HS-27A (cell line): Measurements from ENCODE around the gene COL18A1.
"Not testable (repeated sequence)": the region's sequence is repeated elsewhere in the genome, so short reads cannot be mapped to it uniquely, and the experiment has no call there.

ENCODE experiments used
- DNase-seq: peaks from one replicate; pipeline ENCODE4 v3.0.0-alpha.2; 2012; ENCODE audit warnings: low read depth, missing footprints

COL18A1 gene

DNA sequence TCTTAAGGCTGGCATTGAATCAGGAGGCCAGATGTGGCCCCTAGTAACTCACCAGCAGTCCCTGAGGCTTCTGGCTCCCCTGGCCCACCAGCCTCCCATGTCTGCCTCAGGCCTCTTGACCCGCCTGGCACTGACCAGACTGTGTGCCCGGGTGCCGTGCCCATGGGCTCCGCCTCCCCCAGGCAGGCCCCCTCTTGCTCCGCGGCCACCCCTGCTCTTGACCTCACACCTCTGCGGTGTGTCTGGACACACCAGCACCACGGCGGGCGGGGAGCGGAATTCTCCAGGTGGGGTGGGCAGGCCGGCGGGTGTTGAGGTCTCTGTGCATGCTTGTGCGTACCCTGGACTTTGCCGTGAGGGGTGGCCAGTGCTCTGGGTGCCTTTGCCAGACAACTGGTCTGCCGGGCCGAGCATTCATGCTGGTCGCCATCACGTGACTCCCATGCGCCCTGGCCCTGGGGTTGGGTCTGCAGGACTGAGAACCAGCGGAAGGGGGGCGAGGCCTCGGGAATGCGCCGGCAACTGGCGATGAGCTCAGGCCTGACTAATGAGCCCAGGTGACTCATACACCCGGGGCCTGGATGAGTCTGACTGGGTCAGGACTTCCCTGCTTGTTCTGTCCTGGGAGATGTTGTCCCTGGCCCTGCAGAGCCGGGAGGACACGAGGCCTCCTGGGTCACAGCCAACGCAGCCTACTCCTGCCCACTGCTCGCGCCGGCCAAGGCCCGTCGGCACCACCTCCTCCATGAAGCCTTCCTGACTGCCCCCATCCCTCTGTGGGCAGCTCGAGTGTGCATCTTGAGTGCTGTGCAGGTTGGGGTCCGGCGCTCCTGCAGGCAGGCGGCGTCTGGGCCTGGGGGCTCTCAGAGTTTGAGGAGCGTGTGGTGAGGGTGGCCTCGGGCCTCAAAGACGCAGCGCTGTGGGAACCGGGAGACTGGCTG lies 22.6 kb downstream of the COL18A1 start:
- peak; percentile 88 for DNase-seq

DNA sequence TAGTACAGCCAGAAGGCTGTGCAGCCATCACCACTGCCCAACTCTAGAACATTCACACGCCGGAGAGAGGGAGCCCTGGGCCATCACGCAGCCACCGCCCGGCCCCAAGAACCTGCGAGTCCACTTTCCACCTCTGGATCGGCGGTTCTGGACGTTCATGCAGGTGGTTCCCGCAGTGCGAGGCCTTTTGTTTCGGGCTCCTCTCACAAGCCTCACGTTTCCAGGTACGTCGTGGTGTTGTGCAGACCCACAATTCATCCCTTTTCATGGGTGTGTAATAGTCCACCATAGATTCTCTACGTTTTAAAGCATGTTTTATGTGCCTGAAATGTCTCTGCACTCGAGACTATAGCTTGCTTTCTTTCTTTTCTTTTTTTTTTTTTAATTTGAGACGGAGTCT lies 23.6 kb downstream of the COL18A1 start:
- no peak for DNase-seq

DNA sequence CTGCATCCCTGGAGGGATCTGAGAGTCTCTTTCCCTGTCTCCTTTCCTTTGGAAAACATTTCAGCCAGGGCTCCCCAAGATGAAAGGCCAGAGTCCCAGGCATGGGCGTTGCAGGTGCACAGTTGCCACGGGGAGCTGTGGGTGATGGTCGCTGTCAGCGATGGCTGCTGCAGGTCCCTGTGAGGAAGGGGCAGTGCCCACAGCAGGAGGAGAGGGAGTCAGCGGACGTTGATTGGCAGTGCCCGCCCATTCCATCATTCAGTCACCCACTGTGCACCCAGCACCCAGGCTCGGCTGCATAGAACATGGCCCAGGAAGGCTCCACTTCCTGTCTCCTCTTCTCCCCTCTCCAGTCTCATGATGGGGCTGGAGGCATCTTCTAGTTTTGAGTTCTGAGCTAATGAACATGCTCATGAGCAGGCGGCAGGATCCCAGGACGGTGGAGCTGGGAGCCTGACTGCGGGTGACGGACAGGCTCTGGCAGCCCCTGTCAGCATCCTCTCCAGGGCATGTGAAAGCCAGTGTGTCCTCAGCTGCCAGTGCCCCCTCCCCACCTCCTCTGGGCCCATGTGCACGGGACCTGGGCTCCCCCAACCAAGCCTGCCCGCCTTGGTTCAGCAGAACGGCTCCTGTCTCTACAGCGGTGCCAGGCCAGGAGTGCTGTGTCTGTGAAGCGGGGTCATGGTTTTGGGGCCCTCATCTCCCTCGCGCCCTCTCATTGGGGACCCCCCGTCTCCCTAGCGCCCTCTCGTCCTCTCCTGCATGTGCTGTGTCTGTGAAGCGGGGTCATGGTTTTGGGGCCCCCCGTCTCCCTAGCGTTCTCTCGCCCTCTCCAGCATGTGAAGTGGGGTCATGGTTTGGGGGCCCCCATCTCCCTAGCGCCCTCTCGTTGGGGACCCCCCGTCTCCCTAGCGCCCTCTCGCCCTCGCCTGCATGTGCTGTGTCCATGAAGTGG lies 24.5 kb downstream of the COL18A1 start:
- no peak for DNase-seq

DNA sequence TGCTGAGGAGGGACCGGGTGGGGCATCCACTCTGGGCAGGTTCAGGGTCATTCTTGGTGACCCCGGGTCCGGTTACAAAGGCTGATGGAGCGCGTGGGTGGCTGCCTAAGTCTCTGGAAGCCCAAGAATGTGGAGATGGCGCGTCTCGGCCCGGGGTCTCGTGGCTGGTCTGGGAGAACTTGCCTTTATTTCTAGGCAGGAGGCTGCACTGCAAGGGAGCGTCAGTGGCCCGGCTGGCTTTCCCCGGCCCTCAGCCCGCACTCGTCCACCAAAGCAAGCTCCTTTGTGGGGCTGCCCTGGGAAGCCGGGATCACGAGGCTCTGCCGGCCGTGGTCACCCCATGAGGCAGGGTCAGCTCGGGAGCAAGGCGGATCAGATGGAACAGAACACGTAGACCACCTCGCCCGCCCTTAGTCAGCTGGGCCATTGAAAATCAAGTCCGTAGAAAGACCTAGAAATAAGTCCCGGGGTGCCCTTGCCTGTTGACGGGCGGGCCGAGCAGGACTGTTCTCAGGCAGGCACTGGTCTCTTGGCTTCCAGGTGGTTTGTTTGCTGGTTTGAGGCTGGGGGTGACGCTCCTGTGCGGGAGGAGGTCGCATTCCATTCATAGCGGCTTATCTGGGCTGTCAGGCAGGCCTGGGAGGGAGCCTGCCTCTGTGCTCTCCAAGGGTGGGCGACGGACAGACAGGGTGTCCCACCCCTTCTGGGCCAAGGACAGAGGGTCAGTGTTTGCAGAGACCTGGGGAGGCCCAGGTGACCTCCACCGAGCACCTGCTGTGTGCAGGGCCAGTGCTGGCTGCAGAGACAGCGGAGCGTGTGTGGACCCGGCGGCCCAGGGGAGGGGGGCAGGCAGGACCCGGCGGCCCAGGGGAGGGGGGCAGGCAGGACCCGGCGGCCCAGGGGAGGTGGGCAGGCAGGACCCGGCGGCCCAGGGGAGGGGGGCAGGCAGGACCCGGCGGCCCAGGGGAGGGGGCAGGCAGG lies 25.8 kb downstream of the COL18A1 start:
- no peak for DNase-seq

DNA sequence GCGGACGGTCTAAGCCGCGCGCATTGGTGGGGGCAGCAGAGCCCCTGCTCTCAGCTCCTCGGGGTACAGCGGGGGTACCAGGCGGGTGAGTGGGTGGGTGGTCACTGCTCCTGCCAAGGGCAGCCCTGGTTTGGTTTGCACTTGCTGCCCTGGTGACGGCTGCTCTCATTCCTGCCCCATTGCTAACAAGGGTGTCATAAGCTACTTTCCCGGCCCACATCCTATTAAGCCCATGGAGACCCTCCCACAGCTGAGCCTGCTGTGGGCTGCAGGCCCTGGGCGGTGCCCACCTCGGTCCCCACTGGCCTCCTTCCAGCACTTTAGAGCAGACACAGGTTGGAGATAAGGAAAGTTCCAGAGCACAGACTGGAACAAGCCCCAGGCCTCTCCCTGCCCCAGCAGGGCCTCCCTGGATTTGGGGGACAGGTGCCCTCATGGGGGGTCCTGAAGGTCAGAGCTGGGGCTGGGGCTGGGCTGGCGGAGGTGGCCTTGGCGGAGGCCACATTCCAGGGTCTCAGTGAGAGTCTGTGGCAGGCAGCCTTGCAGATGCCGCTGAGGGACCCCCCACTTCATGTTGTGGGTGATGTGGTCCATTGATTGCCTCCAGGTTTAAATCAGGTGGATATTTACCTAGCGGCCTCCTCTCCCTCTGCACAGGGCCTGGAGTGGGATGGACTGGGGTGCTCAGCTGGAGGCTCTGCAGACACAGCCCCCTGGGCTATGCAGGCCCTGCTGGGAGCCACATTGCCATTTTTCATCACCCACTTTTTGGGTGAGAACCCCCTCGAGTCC lies 27.0 kb downstream of the COL18A1 start:
- DNase-seq, result no peak

DNA sequence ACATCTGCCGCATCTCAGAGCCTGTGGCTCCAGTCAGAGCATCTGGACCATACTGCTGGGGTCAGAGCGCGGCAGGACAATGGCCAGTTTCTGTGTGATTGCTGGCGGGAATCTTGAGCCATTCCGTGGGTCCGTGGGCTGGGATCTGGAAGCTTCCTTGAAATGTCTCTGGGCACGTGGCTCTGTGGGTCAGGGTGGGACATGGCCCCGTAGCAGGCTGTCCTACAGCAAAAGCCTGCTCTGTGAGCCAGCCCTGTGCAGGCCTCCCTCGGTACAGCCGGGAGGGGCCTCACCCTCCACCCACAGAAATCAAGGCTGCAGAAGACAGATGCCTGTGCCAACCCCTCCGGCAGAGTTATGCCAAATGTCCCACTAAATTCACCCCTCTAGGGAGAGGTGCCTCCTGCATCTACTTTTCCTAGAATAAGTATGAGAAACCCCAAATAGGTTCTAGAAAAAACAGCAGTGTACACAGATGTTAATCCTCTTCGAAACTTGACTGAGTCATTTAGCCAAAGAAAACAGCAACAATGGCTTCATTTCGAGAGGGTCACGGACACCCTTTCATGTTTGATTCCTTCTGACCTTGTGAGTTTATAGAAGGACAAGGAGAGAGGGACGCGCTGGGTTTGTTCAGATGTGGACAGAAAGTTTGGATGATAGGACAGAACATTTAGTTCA lies 27.8 kb downstream of the COL18A1 start:
- no peak for DNase-seq

DNA sequence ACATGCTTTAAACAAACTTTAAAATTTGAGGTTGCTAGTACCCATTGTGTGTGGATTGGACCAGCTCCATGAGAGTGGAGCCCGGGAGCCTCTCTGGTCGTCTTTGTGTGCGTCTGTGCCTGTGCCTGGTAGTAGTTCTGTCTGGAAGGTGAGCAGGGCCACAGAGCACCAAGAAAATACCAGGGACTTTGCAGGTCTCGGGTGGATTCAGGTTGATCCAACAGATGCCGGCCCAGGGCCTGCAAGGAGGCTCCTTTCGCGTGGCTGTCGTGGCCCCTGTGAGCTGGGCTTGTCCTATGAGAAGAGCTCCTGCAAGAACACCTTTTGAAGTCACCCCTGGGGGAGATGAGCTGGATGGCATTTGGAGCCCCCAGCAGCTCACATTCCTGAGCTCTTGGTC lies 28.3 kb downstream of the COL18A1 start:
- DNase-seq, result no peak

DNA sequence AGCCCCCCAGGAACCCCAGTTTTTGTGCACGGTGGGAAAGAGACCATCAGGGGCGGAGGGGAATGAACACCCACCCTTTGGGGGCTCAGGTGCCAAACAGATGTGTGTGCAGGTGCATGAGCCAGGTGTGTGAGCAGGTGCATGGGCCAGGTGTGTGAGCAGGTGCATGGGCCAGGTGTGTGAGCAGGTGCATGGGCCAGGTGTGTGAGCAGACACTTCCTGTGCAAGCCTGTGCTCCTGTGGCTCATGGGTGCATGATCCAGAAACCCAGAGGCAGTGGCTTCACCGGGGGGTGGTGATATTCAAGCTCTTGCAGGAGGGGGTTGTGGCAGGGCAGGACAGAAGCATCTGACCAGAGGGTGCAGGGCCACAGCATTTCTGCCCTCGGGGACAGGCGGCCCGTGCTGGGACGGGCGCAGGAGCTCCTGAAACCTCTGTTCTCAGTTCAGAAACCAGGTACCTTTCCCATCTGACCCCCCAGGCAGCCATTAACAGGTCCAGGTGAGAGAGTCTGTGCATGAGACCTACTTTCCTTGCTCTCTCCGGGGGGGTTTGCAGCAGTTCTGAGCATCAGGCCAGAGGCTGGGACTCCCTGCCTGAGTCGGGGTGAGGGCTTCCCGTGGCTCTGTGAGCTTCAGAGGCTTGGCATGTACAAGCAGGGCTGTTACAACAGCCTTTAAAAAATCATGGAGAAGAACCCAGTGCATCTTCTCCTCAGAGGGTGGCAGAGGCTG lies 29.1 kb downstream of the COL18A1 start:
- DNase-seq, result no peak

DNA sequence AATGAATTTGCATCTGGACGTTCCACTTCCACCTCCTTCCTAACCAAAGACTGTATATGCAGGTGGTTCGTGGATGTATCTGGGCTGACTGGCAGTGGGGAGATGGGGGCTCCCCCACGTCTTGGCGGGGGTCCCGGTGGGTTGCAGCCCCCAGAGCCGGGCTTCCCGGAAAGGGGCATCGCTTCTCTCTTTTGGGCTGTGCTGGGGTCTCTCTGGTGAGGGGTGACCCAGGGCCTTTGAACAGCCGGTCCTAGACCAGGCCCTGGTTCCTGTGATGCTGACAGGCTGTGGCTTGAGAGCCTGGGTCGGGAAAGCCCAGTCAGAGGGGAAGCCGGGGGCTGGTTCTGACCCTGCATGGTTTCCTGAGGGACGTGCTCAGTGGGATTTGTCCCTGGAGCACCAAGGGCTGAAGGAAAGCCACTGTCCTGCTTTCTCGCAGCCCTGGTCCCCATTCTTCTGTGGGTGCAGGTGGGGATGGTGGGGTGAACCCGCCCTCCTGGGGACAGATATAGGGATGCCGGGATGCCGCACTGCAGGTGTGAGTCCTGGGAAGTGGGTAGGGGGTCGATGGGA lies 29.8 kb downstream of the COL18A1 start:
- DNase-seq, result no peak

DNA sequence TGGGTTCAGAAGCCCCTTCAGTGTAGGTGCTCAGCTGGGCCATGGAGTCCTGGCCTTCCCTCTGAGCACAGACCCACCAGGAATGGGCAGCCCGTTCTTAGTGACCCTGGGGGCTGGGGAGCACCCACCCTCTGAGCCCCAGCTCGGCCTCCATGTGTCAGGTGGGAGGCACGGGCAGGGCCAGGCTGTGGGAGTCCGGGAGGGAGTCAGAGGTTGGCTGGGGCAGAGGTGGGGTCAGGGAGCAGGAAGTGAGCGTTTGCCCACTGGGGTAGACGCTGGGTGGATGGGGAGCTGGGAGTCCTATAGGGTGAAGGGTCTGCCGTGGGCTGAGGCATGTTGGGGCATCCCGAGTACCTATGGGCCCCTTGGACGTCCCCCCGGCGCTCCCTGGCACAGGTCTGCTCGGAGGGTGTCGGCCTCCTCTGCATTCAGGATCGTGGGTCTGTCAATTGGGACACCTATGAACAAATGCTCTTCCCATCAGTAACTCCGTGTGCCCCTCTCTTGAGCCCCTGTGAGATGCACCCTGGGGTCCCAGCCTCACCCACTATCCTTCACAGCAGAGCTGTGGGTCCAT lies 30.5 kb downstream of the COL18A1 start:
- DNase-seq, result no peak

DNA sequence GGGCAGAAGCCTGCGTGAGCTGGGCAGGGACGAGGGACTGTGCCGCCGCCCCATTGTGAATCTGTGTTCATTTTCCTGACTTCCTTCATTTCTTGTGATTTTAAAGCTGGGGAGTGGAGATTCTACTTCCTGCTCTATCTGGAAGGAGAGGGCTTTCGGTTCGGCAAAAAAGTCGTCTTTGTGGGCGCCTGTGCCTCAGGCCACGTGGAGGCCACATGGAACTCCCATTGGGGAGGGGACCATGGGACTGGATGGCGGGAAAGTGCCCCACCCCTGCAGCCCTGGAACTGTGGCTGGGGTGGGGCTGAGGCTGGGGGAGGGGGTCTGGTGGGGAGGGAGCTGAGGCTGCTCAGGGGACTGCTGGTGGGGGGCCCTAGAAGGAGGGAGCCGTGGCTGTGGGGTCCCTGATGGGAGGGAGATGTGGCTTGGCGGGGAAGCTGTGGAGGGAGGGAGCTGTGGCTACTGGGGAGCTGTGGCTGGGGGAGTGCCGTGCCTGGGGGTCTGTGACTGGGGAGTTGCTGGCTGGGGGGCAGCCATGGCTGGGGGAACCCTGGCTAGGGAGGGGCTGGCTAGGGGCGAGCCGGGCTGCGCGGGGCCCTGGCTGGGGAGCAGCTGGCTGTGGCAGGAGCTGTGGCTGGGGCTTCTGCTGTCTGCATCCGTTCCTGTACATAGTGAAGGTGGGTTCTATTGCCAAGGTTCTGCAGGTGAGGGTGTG lies 31.5 kb downstream of the COL18A1 start:
- no peak for DNase-seq

DNA sequence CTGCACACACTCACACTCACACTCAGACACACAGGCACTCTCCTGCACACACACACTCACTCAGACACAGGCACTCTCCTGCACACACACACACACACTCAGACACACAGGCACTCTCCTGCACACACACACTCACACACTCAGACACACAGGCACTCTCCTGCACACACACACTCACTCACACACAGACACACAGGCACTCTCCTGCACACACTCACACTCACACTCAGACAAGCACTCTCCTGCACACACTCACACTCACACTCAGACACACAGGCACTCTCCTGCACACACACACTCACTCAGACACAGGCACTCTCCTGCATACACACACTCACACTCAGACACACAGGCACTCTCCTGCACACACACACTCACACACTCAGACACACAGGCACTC lies 32.9 kb downstream of the COL18A1 start:
- not testable (repeated sequence) for DNase-seq

DNA sequence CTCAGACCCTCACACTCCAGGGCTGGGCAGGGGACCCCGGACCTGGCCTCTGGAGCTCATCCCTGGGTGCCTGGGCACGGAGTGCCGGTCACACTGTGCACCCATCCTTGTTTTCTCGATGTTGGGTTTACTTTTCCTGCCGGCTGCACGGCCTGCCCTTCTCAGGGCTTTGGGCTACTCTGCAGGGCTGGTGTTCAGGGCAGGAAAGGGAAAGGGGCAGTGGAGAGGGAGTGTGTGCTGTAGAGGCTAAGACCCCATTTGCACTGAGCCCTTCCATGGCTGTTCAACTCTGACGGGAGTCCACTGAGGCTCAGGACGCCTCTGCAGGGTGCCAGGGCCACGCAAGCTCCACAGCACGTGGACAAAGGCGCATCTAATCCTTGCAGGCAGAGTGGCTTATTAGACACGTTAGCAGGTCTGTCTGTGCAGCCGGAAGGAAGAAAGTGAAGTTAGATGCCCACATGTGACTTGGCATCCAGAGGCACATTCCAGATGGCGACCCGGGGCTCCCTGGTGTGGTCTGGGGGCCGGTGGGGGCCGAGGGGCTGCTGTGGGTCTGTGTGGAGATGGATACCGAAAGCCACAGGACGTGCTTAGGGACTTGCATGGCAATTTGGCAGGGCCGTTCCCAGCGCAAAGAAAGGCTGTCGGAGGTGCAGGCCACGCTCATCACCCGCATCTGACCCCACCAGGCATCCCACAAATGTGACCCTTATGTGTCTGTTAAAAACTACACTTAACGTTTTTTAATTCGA lies 33.6 kb downstream of the COL18A1 start:
- no peak for DNase-seq

DNA sequence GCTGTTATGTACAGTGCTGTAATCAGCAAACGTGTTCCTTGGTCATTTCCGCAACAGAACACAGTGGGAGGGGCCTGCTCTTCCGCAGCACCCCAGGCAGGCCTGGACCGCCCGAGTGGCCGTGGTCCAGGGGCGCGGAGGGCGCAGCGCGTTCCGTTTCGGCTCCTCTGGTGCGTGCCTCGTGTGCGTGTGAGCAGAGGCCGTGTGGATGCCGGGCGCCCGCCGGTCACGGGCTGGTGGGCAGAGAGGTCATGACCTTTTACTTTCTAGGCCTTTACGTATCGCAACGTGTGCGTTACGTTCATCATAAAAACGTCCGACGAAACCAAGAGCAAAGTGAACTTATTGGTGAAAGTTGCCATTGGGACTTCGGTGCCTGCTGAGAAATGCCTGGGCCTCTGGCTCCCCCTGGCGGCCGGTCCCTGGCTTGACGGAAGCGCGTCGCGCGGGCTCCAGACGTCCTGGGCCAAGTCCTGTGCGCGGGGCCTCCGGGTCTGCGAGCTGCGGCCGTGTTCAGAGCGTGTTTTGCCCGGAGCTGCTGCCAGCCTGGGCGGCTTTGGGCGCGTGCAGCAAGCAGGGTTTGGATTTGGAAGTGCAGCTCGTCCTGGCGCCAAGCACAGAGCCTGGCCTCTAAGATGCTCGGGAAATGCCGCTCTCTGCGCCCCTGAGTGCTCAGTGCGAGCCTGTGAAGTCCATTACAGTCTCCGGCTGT lies 34.4 kb downstream of the COL18A1 start:
- peak; percentile 33 for DNase-seq

DNA sequence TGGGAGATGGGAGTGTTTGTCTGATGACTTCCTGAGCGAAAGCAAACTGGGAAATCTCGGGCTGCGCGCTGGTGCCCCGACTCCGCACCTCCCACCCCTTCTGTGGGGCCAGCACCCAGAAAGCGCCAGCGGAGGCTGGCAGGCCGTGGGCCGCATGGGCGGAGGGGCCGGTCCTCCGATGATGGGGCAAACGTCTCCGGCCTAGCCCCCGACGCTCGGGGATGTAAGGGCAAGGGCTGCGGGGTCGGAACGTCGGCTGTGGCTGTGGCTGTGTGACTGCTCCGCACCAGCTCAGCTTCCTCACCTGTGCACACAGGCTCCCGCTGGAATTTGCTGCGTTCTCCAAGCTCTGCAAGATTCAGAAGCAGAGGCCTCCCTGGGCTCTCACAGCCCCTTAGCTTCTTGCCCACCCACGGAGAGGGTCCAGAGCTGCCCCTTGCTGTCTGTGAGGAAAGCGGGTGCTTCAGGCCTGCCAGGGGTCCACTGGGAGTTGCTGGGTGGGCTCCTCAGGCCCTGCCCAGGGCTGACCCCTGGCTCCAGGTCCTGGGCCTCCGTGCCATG lies 35.0 kb downstream of the COL18A1 start:
- DNase-seq, result no peak

DNA sequence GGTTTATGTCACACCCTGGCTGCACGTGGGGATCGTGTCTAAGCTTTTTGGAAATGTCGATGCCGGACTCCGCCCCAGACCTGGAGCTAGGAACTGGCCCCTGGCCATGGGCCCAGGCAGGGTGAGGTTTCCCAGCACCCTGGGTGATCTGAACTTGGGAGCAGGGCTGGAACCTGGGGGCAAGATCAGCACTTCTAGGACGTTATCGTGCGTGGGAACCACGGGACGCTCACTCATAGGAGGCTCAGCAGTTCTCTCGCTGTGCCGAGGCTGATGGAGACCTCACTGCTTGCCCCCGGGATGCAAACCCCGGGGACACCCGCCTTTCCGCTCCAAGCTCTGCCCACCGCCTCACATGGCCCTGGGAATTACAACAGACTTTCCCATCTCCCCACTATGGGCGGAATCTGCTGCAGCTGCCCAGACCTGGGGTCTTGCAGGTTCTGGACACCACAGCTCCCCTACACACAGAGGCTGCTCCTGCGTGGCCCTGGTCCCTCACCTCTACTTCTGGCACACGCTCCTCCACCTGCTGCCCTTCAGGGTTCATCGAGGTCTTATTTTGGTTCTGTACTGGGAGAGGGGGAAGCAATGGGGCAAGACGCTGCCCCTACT lies 35.9 kb downstream of the COL18A1 start:
- DNase-seq, result no peak
